HL-60 (cell line): Measurements from ENCODE around the gene TCAIM.

Source experiments
- DNase-seq, 2 experiments: peaks; one replicate each; pipeline ENCODE4 v3.0.0-alpha.2; 2010 to 2020; ENCODE audit warnings: low read depth in 1 of 2, low spot score in 1 of 2
- H3K27ac ChIP-seq: fragments of 250-450 bp; sonication (Bioruptor Pico); replicated peaks from 2 replicates; pipeline ENCODE4 v1.5.1; 2020; ENCODE audit warnings: mild to moderate bottlenecking, moderate library complexity
- H3K27me3 ChIP-seq: fragments of 250-450 bp; sonication (Bioruptor Pico); 2 replicates; pipeline ENCODE4 v1.5.1; 2021; ENCODE audit warnings: mild to moderate bottlenecking, moderate library complexity; ENCODE audit not compliant: insufficient read depth, poor library complexity, severe bottlenecking
- H3K4me3 ChIP-seq: replicated peaks from 2 replicates; pipeline ENCODE4 v1.5.1; 2011; ENCODE audit warnings: mild to moderate bottlenecking, control low read depth, low read length; ENCODE audit not compliant: insufficient read depth
- GABPA ChIP-seq: IDR thresholded peaks from 2 replicates; pipeline ENCODE4 v1.6.1; 2012; ENCODE audit warnings: low read depth
- POLR2AphosphoS5 ChIP-seq: IDR thresholded peaks from 2 replicates; pipeline ENCODE4 v1.6.1; 2012; ENCODE audit warnings: low read depth
- SPI1 ChIP-seq: IDR thresholded peaks from 2 replicates; pipeline ENCODE4 v1.6.1; 2012; ENCODE audit warnings: low read depth, mild to moderate bottlenecking, borderline replicate concordance
- long read RNA-seq: library from polyadenylated mRNA; unstranded; transcript quantifications from one replicate; pipeline ENCODE4 v2.0.0, GENCODE V29; 2020
- TF ChIP-seq, protein P1 (sequence below): IDR thresholded peaks from 2 replicates; pipeline ENCODE4 v1.6.1; 2012; ENCODE audit warnings: low read depth; ENCODE audit not compliant: insufficient replicate concordance
- TF ChIP-seq, protein P2 (sequence below): IDR thresholded peaks from one replicate; pipeline ENCODE4 v1.5.1; 2011; ENCODE audit warnings: low read length, control low read depth, inconsistent platforms; ENCODE audit not compliant: insufficient read depth

TCAIM gene, protein sequence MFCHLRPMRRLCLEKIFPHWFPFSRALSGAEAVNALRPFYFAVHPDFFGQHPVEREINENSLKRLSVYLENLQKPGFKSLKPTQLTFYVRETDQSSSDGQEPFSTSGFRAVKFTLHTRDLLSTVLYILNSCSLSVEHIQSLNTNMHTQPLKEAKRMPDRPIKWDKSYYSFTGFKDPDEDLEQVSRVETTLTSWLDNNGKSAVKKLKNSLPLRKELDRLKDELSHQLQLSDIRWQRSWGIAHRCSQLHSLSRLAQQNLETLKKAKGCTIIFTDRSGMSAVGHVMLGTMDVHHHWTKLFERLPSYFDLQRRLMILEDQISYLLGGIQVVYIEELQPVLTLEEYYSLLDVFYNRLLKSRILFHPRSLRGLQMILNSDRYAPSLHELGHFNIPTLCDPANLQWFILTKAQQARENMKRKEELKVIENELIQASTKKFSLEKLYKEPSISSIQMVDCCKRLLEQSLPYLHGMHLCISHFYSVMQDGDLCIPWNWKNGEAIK
- long read RNA-seq, transcript TCAIM-204 (11 exons, 3,306 nt), result minor isoform, 21 of 277 reads
- long read RNA-seq, transcript TCAIM-203 (4 exons, 2,178 nt), result minor isoform, 54 of 277 reads
- long read RNA-seq, transcript TCAIM-205 (11 exons, 1,844 nt), result minor isoform, 23 of 277 reads
- long read RNA-seq, transcript TCAIM-202 (4 exons, 1,998 nt), result major isoform, 85 of 277 reads
- long read RNA-seq, partial matches to known transcripts, result 8 of 277 reads
- long read RNA-seq, other reads (novel, unspliced or antisense), result 82 of 277 reads

DNA sequence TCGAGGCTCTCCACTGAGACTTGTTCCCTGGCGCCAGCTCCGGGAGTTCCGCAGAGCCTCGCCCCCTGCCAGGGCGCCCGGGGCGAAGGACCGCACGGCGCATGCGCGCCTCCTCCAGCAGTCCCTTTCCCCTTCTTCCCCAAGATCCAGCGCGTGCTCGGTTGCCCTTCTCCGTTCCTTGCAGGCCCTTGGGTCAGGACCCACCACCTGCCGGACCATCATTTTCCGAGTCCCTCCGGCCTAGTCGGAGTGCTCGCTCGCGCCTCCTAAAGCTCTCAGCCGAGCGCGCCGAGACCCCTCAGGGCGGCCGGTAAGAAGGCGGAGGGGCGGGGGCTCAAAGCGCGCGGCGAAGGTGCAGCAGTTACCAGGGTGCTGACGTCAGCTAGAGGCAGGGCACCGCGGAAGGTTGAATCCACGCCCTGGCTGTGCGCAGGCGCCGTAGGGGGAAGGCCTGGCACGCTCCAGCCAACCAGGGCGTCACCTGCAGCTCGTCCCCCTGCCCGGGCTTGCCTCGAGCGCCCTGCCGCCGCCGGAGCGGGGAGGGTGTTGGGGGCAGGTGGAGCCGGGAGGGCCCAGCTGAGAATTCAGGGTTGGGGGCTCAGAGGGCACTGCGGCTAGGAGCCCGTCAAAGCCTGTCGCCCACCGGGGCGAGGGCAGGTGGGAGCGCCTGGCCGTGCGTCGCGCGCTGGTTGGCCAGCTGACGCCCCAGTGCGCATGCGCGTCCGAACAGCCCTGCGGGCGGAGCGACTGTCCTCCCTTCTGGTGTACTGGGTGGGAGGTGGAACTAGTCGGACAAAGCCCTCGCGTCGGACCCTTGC is at the start of gene TCAIM:
Gene TCAIM (plus strand): TSS at position 757 of the 818 bp plus-strand sequence. CDS start 16,017 bp downstream, outside the sequence.
- H3K4me3 ChIP-seq, result peak within 1 kb of the TSS; percentile 81
- peak; percentile 95 to 98 for DNase-seq
- peak; percentile 90 for TF ChIP-seq POLR2AphosphoS5
- no peak for TF ChIP-seq SPI1
- no peak for TF ChIP-seq GABPA
- TF ChIP-seq, protein P1, sequence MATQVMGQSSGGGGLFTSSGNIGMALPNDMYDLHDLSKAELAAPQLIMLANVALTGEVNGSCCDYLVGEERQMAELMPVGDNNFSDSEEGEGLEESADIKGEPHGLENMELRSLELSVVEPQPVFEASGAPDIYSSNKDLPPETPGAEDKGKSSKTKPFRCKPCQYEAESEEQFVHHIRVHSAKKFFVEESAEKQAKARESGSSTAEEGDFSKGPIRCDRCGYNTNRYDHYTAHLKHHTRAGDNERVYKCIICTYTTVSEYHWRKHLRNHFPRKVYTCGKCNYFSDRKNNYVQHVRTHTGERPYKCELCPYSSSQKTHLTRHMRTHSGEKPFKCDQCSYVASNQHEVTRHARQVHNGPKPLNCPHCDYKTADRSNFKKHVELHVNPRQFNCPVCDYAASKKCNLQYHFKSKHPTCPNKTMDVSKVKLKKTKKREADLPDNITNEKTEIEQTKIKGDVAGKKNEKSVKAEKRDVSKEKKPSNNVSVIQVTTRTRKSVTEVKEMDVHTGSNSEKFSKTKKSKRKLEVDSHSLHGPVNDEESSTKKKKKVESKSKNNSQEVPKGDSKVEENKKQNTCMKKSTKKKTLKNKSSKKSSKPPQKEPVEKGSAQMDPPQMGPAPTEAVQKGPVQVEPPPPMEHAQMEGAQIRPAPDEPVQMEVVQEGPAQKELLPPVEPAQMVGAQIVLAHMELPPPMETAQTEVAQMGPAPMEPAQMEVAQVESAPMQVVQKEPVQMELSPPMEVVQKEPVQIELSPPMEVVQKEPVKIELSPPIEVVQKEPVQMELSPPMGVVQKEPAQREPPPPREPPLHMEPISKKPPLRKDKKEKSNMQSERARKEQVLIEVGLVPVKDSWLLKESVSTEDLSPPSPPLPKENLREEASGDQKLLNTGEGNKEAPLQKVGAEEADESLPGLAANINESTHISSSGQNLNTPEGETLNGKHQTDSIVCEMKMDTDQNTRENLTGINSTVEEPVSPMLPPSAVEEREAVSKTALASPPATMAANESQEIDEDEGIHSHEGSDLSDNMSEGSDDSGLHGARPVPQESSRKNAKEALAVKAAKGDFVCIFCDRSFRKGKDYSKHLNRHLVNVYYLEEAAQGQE, result peak; percentile 33
- peak within 1 kb of the TSS; percentile 97 for H3K27ac ChIP-seq
- H3K27me3 ChIP-seq, result no peaks in the 10 kb centered on the region

DNA sequence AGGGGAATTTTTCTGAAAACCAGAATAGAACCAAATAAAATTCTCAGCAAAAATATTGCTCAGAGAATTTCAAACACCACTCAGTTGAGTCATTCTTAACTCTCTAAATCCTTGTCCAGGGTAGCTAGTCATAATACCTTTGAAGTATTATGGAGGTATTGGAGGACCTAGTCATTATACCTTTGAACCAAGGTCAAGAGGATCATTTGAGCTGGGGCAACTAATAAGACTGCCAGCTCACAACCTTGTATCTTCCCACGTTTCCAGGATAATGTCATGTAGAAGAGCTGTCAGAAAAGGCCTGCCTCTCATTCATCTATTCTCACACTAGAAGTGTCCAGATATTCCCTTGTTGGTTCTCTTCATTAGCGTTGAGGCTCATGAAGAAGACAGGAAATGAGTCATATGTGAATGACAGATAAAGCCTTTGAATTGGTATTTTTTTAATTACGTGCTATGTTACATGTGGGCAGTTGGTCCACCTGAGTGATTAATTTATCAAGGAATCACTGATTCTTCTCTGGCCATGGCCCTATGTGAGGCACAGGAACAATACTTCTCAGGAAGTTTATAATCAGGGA is 48.6 kb upstream of the TCAIM start:
- TF ChIP-seq SPI1 (no peak), POLR2AphosphoS5 (no peak), GABPA (no peak)
- TF ChIP-seq, protein P1, result no peak
- TF ChIP-seq, protein P2, sequence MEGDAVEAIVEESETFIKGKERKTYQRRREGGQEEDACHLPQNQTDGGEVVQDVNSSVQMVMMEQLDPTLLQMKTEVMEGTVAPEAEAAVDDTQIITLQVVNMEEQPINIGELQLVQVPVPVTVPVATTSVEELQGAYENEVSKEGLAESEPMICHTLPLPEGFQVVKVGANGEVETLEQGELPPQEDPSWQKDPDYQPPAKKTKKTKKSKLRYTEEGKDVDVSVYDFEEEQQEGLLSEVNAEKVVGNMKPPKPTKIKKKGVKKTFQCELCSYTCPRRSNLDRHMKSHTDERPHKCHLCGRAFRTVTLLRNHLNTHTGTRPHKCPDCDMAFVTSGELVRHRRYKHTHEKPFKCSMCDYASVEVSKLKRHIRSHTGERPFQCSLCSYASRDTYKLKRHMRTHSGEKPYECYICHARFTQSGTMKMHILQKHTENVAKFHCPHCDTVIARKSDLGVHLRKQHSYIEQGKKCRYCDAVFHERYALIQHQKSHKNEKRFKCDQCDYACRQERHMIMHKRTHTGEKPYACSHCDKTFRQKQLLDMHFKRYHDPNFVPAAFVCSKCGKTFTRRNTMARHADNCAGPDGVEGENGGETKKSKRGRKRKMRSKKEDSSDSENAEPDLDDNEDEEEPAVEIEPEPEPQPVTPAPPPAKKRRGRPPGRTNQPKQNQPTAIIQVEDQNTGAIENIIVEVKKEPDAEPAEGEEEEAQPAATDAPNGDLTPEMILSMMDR, result no peak
- Histone ChIP-seq H3K4me3 (no peak overlapping the region), H3K27ac (no peak overlapping the region), H3K27me3 (no peaks in the 10 kb centered on the region)
- no peak for DNase-seq

DNA sequence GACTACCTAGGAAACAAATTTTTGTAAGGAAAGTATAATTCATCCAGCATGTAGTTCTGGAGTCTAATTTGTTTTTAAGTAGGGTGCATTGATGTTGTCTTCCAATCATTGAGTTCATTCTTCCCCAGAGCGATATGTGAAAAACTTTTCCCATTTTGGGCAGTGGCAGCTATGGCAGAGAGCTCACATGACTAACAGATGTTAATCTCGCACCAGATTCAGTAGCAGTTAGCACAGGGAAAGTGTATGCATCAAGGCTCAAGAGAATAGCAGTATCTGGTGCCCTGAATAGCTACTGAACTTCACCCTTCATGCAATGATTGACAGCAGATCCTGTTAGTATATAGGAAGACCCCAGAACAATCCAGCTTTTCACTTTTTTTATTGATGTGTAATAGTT is 46.3 kb upstream of the TCAIM start:
- no peak for DNase-seq
- no peaks in the 10 kb centered on the region for H3K27me3 ChIP-seq
- no peak overlapping the region for H3K4me3 ChIP-seq
- TF ChIP-seq, protein P2, result no peak
- no peak for TF ChIP-seq POLR2AphosphoS5
- TF ChIP-seq, protein P1, result no peak
- no peak for TF ChIP-seq GABPA
- TF ChIP-seq SPI1, result no peak
- no peak overlapping the region for H3K27ac ChIP-seq
